ENCODE data around the gene CNTNAP5.

The CNTNAP5 gene

DNA sequence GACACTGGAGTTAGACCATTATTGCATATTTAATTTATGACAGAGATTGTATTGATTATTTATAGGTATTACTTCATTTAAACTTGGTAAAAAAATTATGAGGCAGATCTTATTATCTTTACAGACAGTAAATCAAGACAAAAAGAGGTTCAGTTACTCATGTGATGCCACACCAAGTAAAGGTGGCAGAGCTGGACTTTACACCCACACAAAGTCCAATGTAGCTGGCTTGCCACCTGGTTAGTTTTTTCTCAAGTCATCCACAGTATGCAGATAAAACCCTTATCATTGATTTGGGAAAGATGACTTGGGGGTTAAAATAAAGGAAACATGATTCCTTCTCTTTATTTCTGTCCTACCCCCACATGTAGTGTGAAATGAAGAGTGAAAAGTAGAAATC, 137.2 kb downstream of the CNTNAP5 start:
- DNase-seq, result no peak

DNA sequence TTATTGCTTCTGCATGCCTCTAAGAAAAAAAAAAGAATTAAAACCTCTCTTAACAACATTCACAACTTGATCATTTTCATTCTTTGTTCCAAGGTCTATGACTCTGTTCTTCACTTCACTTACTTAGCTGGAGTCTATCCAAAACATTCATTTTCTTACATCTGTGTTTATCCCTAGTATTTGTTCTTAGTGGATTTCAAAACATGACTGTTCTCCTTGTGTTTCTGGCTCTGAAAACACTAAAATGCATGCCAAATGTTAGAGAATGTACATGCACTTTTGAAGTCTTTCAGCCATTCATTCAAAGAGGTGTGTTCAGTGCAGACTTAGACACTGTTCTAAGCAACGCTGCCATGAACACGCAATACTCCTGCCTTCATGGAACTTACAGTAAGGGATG, 138.8 kb downstream of the CNTNAP5 start:
- no peak for DNase-seq

DNA sequence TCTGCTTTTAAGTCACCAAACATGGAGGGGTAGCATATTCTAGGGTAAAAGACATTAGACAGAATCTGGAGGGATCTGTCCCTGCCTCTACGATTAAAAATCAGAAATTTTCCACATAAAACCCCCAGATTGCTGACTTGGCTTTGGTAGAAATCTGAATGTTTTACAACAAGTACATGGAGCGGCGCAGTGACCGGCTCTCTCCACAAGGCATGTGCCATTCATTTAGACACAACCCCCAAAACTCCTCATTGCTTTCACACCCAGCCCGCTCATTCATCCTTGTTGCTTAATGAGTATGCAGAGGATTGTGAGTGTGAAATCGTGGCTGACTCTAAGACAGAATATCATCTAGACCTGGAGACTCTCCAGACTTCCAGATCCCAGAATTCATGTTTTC, 140.6 kb downstream of the CNTNAP5 start:
- no peak for DNase-seq

DNA sequence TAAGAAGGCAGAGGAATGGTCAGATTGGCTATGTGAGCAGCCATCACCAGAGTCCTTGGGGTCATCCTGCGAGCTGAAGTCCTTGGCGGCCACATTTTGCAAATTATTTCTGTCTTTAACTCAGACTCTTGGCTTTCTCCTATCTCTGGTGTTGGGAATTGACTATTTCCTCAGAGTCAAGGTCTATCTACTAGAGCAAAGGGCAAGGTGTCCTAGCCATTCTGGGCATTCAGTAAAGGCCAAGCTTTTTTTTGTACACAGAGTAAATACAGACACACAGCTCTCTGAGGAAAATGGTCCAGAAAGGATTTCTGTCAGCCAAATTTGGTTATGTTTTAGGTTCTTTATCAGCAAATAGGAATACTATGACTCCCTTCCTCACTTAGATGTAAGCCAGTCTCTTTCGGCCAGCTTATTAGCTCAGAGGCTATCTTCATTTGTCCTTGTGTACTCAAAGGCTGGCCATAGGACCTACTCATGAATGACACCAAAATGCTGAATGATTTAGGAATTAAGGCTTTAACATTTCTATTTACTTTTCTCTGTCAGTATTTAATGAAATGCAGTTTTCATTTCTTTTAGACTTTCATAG, 146.5 kb downstream of the CNTNAP5 start:
- no peak for DNase-seq

DNA sequence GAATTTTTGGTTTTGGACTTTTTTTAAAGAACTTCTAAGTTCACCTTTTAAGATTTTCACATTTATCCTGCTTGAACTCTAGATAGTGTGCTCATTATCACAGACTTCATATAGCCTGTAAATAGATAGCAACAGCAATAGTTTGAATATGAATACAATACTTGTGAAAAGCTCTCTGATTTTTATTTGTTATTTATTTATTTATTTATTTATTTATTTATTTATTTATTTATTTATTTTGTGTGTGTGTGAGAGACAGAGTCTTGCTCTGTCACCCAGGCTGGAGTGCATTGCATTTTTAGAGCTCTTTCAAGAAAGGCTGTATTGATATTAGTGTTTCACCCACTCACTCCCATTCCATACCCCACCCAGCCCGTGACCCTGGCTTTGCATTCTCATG, 153.6 kb downstream of the CNTNAP5 start:
- no peak for DNase-seq

DNA sequence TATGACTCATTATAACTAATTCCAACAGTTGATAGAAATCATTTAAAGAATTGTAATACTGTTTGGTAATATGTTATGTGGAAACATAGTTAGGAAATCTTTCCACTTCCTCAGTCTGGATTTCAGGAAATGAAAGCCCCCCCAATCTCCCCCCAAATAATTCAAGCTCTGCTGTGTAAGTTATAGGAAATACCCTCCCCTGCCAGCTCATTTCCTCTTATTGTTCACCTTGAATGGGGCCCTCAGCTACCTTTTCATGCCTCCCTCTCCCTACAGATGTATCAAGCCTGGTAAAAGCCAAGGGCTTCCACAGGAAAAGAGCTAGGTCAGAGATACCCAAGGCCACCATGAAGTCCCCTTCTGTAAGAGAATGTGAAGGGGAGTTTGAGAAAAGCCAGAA, 155.5 kb downstream of the CNTNAP5 start:
- no peak for DNase-seq

DNA sequence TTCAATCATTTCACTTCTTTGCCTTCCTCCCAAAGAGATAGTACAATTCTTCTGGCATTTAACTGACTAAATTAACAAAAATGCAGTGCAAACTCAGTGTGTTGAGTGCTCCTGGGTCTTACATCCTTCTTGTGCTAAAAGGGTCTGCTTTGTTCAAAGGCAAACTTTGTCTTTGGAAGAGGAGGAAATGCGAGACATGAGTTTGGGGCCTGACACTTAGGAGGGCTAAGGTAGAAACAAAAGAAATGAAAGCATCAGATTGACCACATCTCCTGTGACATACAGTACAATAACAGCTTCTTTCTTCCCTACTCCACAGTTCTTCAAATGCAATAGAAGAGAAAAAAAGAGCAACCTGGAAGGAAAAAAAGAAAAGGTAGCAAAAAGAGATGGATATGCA, 161.7 kb downstream of the CNTNAP5 start:
- no peak for DNase-seq

DNA sequence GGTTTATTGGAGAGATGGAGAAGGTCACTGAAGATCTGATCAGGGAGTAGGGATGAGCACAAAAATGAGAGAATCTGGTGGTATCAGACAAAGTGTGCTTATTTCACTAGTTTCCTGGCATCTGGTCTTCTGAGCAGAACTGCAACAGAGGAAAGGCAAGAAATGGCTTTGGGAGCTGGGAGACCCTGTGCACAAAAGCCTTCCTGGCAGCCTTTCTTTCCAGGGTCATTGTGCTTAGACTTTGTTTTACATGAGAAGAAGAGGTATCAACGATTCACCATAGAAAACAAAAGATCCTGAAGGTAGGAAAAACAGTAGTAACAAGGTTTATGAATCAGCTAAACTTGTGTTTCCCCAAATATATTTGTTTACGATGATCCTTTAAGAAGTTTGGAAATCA, 162.9 kb downstream of the CNTNAP5 start:
- DNase-seq, result no peak

DNA sequence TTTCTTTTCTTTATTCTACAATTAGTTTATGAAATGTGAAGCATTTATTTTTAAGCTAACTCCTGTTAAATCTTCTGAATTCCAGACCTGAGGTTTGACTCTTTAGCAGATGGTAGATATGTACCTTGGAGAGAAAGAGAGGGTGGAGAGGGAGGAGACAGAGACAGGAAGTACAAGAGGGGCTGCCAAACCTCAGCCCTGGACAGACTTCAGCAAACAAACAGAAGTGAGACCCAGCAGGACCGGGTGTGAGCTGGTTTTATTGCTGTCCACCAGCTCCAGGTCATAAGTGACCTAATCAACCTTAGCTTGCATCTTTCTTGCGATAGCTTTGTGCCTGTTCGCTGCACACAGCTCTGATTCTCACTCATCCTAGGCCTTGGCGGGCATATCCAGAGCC, 168.6 kb downstream of the CNTNAP5 start:
- DNase-seq, result no peak

DNA sequence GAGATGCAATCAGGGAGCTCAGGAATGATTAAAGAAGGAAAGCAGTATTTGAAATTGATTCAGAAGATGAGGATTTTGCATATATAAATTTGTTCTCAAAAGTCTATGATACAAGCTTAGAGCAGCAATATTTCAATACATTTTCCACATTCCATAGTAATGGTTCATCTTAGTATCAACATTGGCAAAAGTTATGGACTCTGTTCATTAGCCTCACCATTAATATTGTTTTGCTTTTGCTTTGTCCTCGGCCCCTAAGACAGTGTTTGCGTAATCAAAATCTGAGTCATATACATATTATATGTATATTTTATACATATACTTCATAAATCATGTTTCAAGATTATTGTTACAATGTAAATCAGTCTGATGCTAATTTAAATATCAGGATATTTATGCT, 176.6 kb downstream of the CNTNAP5 start:
- DNase-seq, result no peak

DNA sequence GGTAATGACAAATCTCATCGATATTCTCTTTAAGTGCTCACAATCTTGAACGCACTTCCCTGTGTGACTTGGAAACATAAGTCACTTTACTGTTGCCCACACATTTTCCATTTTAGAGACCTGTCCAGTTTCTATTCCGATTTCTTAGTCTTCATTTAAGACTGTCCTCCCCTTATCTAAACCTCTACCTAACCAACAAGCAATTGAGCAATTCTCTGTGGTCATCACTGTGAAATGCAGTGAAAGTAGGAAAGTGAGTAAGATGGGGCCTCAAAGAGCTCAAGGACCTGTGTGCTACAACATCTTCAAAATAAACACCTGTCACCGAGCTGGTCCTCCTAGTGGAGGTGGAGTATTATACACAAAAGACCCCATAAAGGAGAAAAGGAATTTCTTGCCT, 184.4 kb downstream of the CNTNAP5 start:
- DNase-seq, result no peak

DNA sequence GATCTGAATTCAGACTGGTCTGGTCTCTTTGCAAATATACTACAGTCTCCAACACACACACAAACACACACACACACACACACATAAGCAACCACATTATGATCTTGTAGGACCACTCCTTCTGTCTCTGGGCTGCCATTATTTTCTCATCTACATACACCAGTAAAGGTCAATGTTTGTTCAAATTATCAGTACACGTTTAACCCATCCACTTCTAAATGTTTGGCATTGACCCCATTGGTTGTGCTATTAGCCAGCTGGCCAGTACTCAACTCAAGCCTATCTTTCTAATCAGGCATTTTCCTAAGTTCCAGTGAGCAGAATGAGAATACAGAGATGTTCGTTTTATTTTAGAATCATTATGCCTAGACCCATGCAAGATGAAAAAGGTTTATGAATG, 186.4 kb downstream of the CNTNAP5 start:
- DNase-seq, result no peak

DNA sequence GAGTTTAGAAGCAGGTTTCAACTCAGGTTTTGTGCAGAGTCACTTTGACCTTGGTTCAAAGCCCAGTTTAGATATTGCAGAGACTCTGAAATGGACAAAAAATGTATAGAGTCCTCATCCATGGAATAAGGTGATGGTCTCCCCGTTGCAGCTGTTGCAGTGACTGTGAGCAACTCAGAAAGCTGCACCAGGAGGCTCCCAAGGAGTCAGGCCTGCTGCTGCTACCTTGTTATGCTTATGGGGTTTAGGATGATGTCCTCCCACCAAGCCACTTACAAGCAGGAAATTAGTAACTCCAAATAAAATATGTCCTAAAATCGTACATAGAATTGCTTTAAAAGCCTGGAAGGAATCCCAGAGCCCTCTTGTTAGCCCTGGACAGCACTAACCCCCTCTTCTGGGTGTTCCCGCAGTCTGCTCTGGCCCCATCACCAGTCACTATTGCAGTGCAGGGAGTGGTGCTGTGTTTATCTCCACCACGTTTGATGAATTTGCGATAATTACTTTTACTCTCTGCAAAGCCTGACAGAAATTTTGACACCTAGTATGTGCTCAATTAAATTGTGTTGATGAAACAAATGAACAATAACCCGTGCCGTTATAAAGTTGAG, 189.0 kb downstream of the CNTNAP5 start:
- DNase-seq, result no peak

DNA sequence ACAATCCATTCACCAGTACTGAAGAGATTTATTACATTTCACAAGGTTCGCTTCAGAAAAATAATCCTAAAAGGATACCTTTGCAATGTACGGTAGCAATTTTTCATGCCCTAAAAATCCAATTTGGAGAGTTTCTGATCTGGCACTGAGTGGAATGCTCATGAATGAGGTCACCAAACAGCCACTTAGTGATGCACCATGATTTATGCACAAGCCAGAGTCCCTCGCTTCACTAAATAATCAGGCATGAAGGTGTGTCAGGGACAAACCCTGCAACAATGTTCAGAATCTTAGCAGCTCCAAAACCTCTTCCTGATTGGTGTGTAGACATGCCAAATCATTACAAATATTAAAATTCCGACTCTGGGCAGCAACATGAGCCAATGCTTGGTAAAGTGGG, 221.1 kb downstream of the CNTNAP5 start:
- DNase-seq, result no peak

DNA sequence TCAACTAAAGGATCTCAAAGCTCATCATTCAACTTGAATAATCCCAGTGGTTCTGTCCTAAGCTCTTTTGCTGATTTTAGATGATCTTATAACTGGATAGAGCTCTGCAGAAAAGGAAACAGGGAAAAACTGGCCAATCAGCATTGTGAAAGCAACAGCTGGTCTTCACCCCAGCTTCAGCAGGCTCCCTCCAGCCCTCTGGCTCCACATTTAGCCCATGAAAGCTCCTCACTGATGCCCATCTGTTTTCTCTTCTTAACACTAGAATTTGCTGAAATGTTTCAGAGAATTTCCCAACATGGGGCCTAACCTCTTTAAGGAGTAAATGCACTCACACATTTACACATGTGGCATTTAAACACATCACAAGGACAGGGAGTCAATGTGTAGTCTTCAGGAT, 223.3 kb downstream of the CNTNAP5 start:
- no peak for DNase-seq

DNA sequence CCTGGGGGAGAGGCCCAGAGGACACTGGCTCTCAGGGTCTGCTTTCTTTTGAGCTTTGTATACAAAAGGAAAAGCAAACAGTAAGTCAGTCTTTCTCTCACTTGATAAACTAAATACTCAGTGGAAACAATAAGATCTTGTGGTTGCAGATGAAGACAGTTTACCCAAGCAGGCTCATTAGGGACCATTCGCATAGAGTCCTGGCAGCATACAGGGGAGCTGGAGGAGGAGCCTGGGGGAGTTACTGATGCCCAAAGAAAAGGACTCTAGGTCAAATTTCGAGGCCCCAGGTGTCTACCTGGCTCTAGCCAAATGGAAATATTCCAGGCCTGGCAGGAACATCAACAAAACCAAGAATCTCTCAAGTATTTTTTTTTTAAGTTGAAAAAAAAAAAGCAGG, 225.3 kb downstream of the CNTNAP5 start:
- no peak for DNase-seq

DNA sequence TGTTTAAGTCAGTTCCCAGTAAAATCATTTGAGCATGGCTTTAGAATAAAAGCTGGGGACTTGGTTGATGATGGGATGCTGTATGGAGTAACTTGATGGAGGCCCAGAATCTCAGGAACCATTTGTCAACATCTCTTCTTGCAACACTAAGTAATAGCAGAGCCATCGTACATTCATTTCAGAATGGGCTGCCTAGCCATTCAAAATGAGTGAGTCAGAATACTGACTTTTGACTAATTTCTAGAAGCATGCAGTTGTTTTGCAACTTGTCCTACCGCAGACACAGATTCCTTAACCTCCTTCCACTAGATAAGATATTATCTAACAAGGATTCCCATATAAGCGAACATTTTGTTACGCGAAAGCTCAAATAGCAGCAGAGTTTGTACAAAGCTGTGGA, 229.5 kb downstream of the CNTNAP5 start:
- DNase-seq, result no peak

DNA sequence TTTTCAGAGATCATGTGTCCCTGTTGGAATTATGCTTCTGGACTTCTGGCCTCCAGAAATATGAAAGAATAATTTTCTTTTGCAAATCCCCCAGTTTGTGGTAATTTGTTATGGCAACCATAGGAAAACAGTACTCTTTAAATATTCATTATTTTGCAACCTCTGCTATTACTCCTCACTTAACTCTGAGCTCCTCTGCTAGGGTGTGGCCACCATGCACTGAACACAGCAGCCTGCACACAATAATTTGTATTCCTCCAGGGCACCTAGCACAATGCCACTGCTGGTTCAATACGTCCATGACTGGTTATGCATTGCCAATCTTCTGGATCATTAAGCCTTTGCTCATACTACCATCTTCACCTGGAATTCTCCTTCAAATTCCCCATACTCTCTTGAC, 232.0 kb downstream of the CNTNAP5 start:
- DNase-seq, result no peak

DNA sequence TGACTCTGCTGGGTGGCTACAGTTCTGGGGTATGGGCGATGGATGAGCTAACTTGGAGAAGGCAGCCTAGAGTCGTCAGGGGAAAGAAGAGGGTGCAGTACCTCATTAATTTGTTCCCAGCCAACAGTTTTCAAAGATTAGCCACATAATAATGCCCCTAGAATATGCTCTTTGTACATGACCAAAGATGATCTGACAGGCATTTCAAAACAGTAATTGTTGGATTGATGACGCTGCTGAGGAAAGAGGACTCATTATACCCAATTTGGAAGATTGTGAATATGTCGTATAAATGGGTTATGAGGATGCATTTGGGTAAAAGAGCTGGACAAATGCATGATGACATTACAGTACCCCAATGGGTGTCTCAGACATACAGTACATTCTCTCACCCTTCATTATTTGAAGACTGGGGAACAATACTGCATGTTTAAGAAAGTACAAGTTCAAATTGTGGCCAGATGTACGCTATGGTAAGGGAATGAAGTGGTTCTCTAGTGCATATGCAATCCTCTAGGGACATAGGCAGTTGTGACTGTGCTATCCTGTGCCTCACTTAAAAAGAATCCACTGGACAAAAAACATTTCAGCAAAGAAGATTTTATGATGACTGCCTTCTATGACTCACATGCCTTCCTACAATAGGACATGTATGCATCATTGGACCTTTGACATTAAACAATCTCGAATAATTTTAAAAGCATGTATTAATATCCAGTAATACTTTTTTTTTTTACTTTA, 233.2 kb downstream of the CNTNAP5 start:
- DNase-seq, result no peak

DNA sequence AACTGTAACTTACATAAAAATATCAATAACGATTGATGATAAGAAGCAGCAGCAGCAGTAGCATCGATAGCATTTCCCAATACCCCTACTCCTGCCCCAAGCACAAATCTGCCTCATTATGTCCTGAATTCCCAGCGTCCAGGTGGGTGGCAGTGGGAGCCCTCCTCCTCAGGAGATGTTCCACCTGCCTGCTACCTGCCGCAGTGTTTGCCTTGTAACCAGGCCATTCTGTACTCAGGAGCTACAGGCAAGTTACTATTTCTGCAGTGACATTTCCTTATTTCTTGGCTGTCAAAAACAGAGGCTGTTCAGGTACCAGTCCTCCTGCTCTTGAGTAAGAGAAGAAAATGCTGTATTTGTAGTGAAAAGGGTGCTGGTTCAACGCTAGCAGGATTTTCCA, 236.4 kb downstream of the CNTNAP5 start:
- no peak for DNase-seq

DNA sequence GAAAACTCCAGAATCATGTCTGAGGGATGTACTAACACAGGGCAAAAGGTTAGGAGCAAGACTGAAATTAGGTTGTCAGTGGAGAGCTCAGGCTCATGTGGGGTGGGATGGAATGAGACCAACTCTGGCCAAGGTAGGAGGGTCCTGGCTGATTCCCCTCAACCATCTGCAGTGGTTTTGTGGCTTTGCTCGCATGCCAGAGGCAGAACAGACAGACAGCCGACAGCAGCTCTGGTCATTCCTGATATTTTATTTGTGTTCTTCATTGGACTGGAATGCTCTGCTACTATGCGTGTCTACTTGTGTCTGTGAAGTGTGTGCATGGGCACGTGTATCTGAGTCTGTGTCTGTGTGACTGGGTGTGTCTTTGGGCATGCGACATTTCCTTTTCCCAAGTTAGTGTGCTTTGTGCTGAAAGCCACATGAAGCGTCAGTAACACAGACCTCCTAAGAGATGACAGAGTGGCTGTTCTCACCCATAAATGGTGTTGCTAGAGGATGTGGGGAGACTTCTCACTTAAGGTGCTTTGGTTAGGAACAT, 239.5 kb downstream of the CNTNAP5 start:
- no peak for DNase-seq

DNA sequence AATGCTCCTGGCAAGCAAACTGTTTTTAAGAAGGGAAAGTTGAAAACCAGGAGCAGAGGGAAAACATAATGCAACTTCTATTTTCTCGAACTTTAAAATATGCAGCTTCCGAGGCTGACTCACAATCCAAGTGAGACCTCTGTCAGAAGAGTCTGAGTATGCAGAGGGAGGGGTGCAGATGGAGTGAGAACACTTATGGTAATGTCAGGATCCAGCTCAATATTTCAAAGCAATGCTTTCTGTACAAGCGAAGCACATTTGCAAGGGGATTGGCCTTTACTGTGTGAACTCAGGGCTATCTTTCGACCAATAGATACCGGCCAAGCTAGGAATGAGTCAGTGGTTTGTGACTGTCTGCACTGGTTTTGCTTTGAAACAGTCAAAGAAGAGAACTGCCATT, 242.7 kb downstream of the CNTNAP5 start:
- no peak for DNase-seq

DNA sequence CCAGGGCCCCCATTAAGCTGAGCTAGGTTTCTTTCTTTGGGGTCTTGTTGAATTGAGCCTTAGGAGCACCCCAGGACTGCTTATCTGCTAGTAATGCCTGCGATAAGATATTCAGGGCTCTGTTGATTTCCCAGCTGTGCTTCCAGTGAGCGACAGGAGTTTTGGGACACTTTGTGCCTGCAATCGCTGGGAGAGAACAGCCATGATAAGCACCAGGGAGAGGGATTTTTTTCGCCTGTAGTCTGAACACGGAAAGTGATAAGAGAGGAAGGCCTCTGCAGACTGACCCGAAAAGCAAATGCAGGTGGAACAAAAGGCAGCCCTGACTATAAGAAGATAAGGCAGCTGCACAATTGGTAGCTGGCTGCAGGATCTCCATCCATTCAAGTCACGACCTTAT, 244.3 kb downstream of the CNTNAP5 start:
- no peak for DNase-seq

DNA sequence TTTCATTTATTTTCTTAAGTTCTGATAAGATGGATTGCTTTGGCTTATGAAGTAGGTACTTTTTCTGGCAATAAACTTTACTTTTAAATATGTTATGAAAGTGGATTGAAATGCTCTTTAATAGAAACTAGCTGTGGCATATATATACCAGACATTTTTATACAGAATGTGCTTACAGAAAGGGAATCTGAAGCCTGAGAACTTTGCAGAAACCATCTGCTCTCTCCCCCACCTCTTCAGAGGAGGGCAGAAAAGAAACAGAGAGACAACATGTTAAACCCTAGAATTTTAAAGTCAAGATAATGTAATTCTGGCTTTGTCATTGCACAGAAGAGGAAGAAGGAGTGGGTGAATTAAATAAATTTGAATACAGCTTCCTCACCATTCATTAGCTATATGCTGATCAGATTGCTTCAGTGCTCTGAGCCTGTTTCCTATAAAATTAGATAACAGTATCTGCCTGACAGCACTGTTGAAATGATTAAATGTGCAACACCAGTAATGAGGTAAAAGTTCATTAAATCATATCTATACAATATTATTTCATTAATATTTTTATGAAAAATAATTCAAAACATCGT, 247.3 kb downstream of the CNTNAP5 start:
- no peak for DNase-seq
